GM23248 (cell line): Measurements from ENCODE around the gene DUS1L. TPM values are rescaled to one million over a fixed set of nuclear protein-coding genes. Genes with fewer than 3 reads are reported as not detected.

Experiments
- DNase-seq: peaks from one replicate; pipeline ENCODE4 v3.0.0-alpha.2; 2015
- H2AFZ ChIP-seq: fragments of 200-600 bp; sonication (generic); 2 replicates; pipeline ENCODE4 v1.6.1; 2016; ENCODE audit warnings: antibody characterized with exemption
- H3F3A ChIP-seq: fragments of 200-600 bp; sonication (generic); 2 replicates; pipeline ENCODE4 v1.6.1; 2016; ENCODE audit warnings: mild to moderate bottlenecking, antibody characterized with exemption, mixed run types; ENCODE audit not compliant: insufficient read depth
- H3K27ac ChIP-seq: fragments of 200-600 bp; sonication (generic); 2 replicates; pipeline ENCODE4 v1.5.1; 2016; ENCODE audit warnings: mild to moderate bottlenecking
- H3K27me3 ChIP-seq: fragments of 200-600 bp; sonication (generic); replicated peaks from 2 replicates; pipeline ENCODE4 v1.6.1; 2016; ENCODE audit warnings: mild to moderate bottlenecking; ENCODE audit not compliant: insufficient read depth
- H3K36me3 ChIP-seq: fragments of 200-600 bp; sonication (generic); 2 replicates; pipeline ENCODE4 v1.6.1; 2016; ENCODE audit warnings: low read depth, mild to moderate bottlenecking
- H3K4me1 ChIP-seq: fragments of 200-600 bp; sonication (generic); 2 replicates; pipeline ENCODE4 v1.6.1; 2016; ENCODE audit warnings: mild to moderate bottlenecking; ENCODE audit not compliant: insufficient read depth
- H3K4me2 ChIP-seq: fragments of 200-600 bp; sonication (generic); one replicate; pipeline ENCODE4 v1.6.1; 2016; ENCODE audit warnings: mild to moderate bottlenecking; ENCODE audit not compliant: unreplicated experiment
- H3K4me3 ChIP-seq: fragments of 200-600 bp; sonication (generic); 2 replicates; pipeline ENCODE4 v1.5.1; 2016; ENCODE audit warnings: mild to moderate bottlenecking
- H3K79me2 ChIP-seq: fragments of 200-600 bp; sonication (generic); 2 replicates; pipeline ENCODE4 v1.6.1; 2016; ENCODE audit warnings: mild to moderate bottlenecking; ENCODE audit not compliant: insufficient read depth
- H3K9ac ChIP-seq: fragments of 200-600 bp; sonication (generic); 2 replicates; pipeline ENCODE4 v1.6.1; 2016; ENCODE audit warnings: mild to moderate bottlenecking
- H3K9me2 ChIP-seq: fragments of 200-600 bp; sonication (generic); 2 replicates; pipeline ENCODE4 v1.6.1; 2016; ENCODE audit warnings: mixed run types, mild to moderate bottlenecking, moderate library complexity; ENCODE audit not compliant: insufficient read depth
- H3K9me3 ChIP-seq: fragments of 200-600 bp; sonication (generic); one replicate; pipeline ENCODE4 v1.6.1; 2017; ENCODE audit warnings: low read depth
- H4K20me1 ChIP-seq: fragments of 200-600 bp; sonication (generic); 2 replicates; pipeline ENCODE4 v1.6.0; 2016; ENCODE audit not compliant: insufficient read depth
- EZH2 ChIP-seq: fragments of 200-600 bp; sonication (generic); IDR thresholded peaks from 2 replicates; pipeline ENCODE4 v1.6.1; 2018; ENCODE audit warnings: antibody characterized with exemption, mild to moderate bottlenecking; ENCODE audit not compliant: insufficient read depth, poor library complexity, severe bottlenecking
- EZH2phosphoT487 ChIP-seq: fragments of 200-600 bp; sonication (generic); IDR thresholded peaks from 2 replicates; pipeline ENCODE4 v1.6.1; 2018; ENCODE audit warnings: antibody characterized with exemption, moderate library complexity, mild to moderate bottlenecking, low read depth; ENCODE audit not compliant: insufficient read depth
- WGBS, 2 experiments: methylation state at CpG; one replicate each; pipeline ENCODE4 v1.1.6; 2015 to 2017; ENCODE audit warnings: low lambda C conversion rate in 2 of 2, low coverage in 1 of 2; ENCODE audit errors: missing lambda C conversion rate in 2 of 2; 5-methylcytosine and 5-hydroxymethylcytosine counted together
- in situ Hi-C: fragments of 300-500 bp; cut with MboI; formaldehyde crosslinking; loops from 2 replicates; pipeline ENCODE4 v1.15.0; 2020
- polyA plus RNA-seq: library from polyadenylated mRNA; unstranded; fragments of >200 nt; fragmentation: Nextera tagmentation; extraction: Ambion mirVana; gene quantifications from 2 replicates; pipeline ENCODE4 v1.2.1, GENCODE V29; 2016
- total RNA-seq: library from RNA; depleted of rRNA; stranded (reverse); fragments of >200 nt; shearing (Covaris generic); gene quantifications from 2 replicates; pipeline ENCODE4 v1.2.3, GENCODE V29; 2014

The DUS1L gene
- total and polyA plus RNA-seq, 2 experiments from 2014 or later: 13.3 to 61.2 TPM

DNA sequence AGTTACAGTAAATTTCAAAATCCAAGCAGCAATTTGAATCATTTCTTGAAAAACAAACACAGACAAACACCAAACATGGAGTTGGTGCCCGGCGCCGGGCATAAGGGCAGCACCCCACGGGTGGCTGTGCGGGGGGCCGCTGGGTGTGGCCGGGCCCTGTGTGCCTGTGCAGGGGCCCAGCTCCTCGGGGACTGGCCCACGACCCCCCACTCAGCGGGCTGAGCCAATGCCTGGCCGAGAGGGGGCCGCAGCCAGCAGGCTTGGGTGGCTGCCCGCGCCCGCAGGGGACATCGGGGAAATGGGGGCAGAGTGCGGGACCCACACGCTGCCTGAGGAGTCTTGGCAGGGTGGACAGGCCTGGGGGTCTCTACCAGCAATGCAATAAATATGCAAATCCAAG is 12.8 kb upstream of the DUS1L start:
- Histone ChIP-seq H3K9me3 (no peaks in the 10 kb centered on the region), H3K9me2 (no peaks in the 10 kb centered on the region), H3K27me3 (no peaks in the 10 kb centered on the region), H3K9ac (no peak overlapping the region), H3K4me3 (no peak overlapping the region), H4K20me1 (no peaks in the 10 kb centered on the region), H3K79me2 (no peaks in the 10 kb centered on the region), H3F3A (peaks cover 4% of the 10 kb centered on the region; the same call in 1 of the 2 replicates), H3K27ac (no peak overlapping the region), H2AFZ (no peak overlapping the region), H3K4me2 (no peak overlapping the region), H3K36me3 (no peaks in the 10 kb centered on the region), H3K4me1 (no peaks in the 10 kb centered on the region)
- DNase-seq: no peak
- in situ Hi-C loops: no loop called here
- WGBS, 2 experiments: 86 to 95% methylated on average over 11 to 14 of the region's 18 CpGs
- TF ChIP-seq EZH2: no peak
- no peak for TF ChIP-seq EZH2phosphoT487

DNA sequence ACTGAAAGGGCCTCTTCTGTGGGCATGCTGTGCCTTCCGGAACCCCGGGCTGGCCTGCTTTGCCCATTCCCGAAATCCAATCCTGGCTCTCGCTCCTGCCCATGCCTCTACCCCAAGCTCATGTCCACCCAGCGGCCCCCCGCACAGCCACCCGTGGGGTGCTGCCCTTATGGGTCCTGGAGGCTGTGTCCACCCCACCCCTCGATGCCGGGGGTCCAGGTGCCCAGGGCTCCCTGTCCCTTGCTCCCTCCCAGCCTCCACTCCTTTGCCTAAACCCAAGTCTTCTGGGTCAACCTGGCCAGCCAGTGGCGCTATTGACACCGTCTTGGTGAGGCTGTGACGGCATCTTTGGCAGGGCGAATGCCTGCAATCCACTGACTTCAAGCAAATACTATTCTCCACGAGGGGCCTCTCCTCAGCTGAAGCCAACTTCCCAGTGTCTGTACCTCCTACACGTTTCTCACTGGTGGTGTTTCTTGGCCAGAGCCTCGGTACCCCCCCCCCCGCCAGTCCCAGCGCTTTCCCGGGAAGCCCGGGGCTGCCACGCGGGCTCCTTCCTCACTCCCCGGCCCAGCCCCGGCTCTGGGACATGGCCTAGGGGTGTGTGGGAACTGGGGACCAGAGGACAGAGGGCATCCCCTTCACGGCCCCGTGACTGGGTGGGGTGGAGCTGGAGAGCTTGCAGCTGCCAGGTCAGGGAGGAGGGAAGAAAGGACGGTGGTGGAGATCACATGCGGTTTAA is 12.2 kb upstream of the DUS1L start:
- Histone ChIP-seq H3K9me3 (no peaks in the 10 kb centered on the region), H3F3A (peaks cover 4% of the 10 kb centered on the region; the same call in 1 of the 2 replicates), H3K79me2 (no peaks in the 10 kb centered on the region), H3K4me3 (no peak overlapping the region), H3K36me3 (no peaks in the 10 kb centered on the region), H3K9ac (no peak overlapping the region), H2AFZ (no peak overlapping the region), H3K27ac (no peak overlapping the region), H3K4me1 (no peaks in the 10 kb centered on the region), H3K4me2 (no peak overlapping the region), H4K20me1 (no peaks in the 10 kb centered on the region), H3K9me2 (no peaks in the 10 kb centered on the region), H3K27me3 (no peaks in the 10 kb centered on the region)
- in situ Hi-C loops: no loop called here
- DNase-seq: no peak
- WGBS, 2 experiments: 75 to 79% methylated on average over 24 to 28 of the region's 28 CpGs
- TF ChIP-seq EZH2phosphoT487 (no peak), EZH2 (no peak)

DNA sequence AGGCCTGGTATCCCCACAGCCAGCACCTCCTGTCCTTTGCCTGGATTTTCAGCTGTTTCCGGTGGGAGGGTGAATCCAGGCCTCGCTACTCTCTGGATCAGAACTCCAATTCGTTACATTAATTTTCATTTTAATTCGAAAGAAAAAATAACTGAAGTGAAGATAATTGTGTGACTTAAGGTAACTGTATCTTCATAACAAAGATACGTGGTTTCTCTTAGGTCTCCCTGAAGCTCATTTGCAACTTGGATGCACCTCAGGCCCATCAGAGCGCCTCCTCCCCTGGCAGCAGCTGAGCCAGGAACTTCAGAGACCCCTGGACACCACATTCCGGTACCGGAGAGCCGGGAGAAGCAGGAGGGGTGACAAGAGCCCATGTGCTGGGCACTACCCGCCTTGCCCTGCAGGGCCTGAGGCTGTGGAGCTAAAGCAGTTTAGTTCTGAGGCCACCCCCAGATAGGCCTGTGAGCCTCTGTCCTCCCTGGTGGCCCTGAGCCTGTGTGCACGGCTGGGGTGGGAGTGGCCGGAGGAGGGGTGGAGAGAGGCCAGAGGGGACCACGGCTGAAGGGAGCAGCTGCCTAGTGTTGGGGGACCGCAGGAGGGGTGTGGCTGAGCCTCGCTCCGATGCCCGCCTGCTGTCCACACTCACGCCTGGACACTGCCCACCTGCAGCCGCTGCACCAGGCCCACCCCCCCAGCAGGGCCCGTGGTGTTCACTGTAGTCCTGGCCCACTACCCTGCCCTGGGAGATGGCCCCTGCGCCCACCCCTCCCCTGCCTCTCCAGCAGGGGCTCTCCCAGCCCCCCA is 11.4 kb upstream of the DUS1L start:
- TF ChIP-seq EZH2 (no peak), EZH2phosphoT487 (no peak)
- H2AFZ ChIP-seq: no peak overlapping the region
- no peaks in the 10 kb centered on the region for H3K4me1 ChIP-seq
- no peak overlapping the region for H3K4me3 ChIP-seq
- H3K9ac ChIP-seq: no peak overlapping the region
- H3F3A ChIP-seq: peaks cover 4% of the 10 kb centered on the region; the same call in 1 of the 2 replicates
- no peak overlapping the region for H3K4me2 ChIP-seq
- H3K36me3 ChIP-seq: no peaks in the 10 kb centered on the region
- H3K9me2 ChIP-seq: no peaks in the 10 kb centered on the region
- no peaks in the 10 kb centered on the region for H4K20me1 ChIP-seq
- 65 to 72% methylated on average over 12 to 21 of the region's 21 CpGs for WGBS, 2 experiments
- no peaks in the 10 kb centered on the region for H3K27me3 ChIP-seq
- H3K79me2 ChIP-seq: no peaks in the 10 kb centered on the region
- no peak for DNase-seq
- in situ Hi-C loops: no loop called here
- no peak overlapping the region for H3K27ac ChIP-seq
- no peaks in the 10 kb centered on the region for H3K9me3 ChIP-seq

DNA sequence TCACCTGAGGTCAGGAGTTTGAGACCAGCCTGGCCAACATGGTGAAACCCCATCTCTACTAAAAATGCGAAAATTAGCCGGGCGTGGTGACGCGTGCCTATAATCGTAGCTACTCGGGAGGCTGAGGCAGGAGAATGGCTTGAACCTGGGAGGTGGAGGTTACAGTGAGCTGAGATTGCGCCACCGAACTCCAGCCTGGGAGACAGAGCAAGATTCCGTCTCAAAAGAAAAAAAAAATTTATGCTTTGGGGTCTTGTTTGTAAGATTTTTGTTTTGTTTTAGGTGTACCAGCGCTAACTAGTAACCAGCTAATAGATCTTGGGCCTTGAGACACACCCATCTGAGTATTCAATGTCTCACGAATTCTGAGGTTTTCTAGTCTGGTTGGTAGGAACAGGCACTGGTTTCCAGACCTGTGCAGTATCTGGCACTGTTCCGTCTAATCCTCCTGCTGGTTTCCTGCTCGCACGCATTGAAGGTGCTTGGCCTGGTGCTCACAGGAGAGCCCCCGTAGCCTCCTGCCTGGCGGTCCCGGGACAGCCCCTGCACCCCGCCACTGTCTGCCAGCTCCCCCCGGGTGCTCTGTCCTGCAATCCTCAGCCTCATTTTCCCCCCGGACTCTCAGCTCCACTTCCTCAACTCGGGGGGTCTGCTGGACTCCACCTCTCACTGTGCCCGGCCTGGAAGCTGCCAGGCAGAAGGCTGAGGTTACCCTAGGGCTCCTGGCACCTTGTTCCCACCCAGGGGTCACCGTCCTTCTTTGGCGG is 10.6 kb upstream of the DUS1L start:
- Histone ChIP-seq H3K4me1 (no peaks in the 10 kb centered on the region), H3K9me2 (no peaks in the 10 kb centered on the region), H3K36me3 (no peaks in the 10 kb centered on the region), H3K9me3 (no peaks in the 10 kb centered on the region), H4K20me1 (no peaks in the 10 kb centered on the region), H3K9ac (no peak overlapping the region), H2AFZ (no peak overlapping the region), H3K4me2 (no peak overlapping the region), H3K27me3 (no peaks in the 10 kb centered on the region), H3K27ac (no peak overlapping the region), H3K79me2 (no peaks in the 10 kb centered on the region), H3K4me3 (no peak overlapping the region), H3F3A (peaks cover 4% of the 10 kb centered on the region; the same call in 1 of the 2 replicates)
- DNase-seq: no peak
- TF ChIP-seq EZH2 (no peak), EZH2phosphoT487 (no peak)
- in situ Hi-C loops: no loop called here
- WGBS, 2 experiments: 79 to 90% methylated on average over 23 to 25 of the region's 25 CpGs
